Mucosa of descending colon (tissue), 3 donors: ENCODE measurements around the gene SND1. TPM values are rescaled to one million over a fixed set of nuclear protein-coding genes. Genes with fewer than 3 reads are reported as not detected.

ENCODE experiments used
- ATAC-seq: fragments of 200-7000 bp; cut with Tn5 transposase; one replicate; pipeline ENCODE4 v1.9.1; 2020; ENCODE audit warnings: mild to moderate bottlenecking, moderate library complexity
- DNase-seq, 3 donors: peaks; one replicate each; pipeline ENCODE4 v3.0.0-alpha.2; 2020
- H3K36me3 ChIP-seq: fragments of 200-600 bp; one replicate; pipeline ENCODE4 v1.8.0; 2021; ENCODE audit warnings: low read depth, mild to moderate bottlenecking
- H3K4me1 ChIP-seq: fragments of 200-600 bp; one replicate; pipeline ENCODE4 v1.8.0; 2021; ENCODE audit warnings: low read depth, mild to moderate bottlenecking
- H3K4me3 ChIP-seq: fragments of 200-600 bp; one replicate; pipeline ENCODE4 v1.8.0; 2021; ENCODE audit warnings: mild to moderate bottlenecking
- H3K9me3 ChIP-seq: fragments of 200-600 bp; one replicate; pipeline ENCODE4 v1.8.0; 2021; ENCODE audit warnings: mild to moderate bottlenecking
- CTCF ChIP-seq: fragments of 200-600 bp; IDR thresholded peaks from one replicate; pipeline ENCODE4 v1.8.0; 2022; ENCODE audit warnings: antibody characterized with exemption, mild to moderate bottlenecking
- intact Hi-C, 2 donors: fragments of 100-400 bp; cut with DNase I in 1 of 2; cut with micrococcal nuclease in 1 of 2; formaldehyde crosslinking; loops; one replicate each; pipeline versions ENCODE4 v1.11.0 to v1.11.1; 2022; cut with DNase I, micrococcal nuclease
- microRNA-seq: library from miRNA; unstranded; fragments of <30 nt; microRNA quantifications from one replicate; pipeline ENCODE4, GENCODE V29; 2019
- total RNA-seq, 3 donors: library from RNA; stranded (reverse); fragmentation: NEBNext Ultra II Directional in 2 of 3; extraction: Animal tissue kit (Norgen Biotek cat#: 25700) in 2 of 3; gene quantifications; one replicate each; pipeline versions ENCODE4 v1.2.1 to v1.2.4, GENCODE V29; 2021 to 2023
- donor health status: DM: no; HTN: no; CAD: no; lungs with moderate emphysema.
- donor health status: DM: no; HTN: no; CAD: no.
- donor health status: DM: no; HTN: yes; CAD: no.

SND1 gene
- total RNA-seq, 3 donors from 2014 or later, result 99.0 to 131 (median 106) TPM

- TF ChIP-seq CTCF, result no peak
- Histone ChIP-seq H3K36me3 (no peaks in the 10 kb centered on the region), H3K4me3 (no peak overlapping the region), H3K9me3 (no peaks in the 10 kb centered on the region), H3K4me1 (peaks cover 16% of the 10 kb centered on the region)
- no peak for DNase-seq
- ATAC-seq, result peak; percentile 20
- intact Hi-C loops, result loop anchor here in 1 of 2 donors (5.0 kb wide), 1 partner anchor 75 kb away; no protein-coding TSS in a partner anchor
These were observed 485.2 kb downstream of the SND1 start for GRCh38 chr7:128137181-128137580.

- intact Hi-C loops, result loop anchor here in 1 of 2 donors (5.0 kb wide), 1 partner anchor 73 kb away; no protein-coding TSS in a partner anchor
These were observed 487.4 kb downstream of the SND1 start for GRCh38 chr7:128139406-128139805.

GRCh38 chr7:128141683-128142195 lies 489.7 kb downstream of the SND1 start:
- H3K9me3 ChIP-seq, result no peaks in the 10 kb centered on the region
- H3K4me3 ChIP-seq, result no peak overlapping the region
- intact Hi-C loops, result no loop called here
- no peaks in the 10 kb centered on the region for H3K4me1 ChIP-seq
- TF ChIP-seq CTCF, result no peak
- H3K36me3 ChIP-seq, result no peaks in the 10 kb centered on the region
- ATAC-seq (no peak), DNase-seq (no peak)

More at GRCh38 chr7:128139406-128139805, 487.4 kb downstream of the SND1 start:
- Histone ChIP-seq H3K4me1 (peaks cover 16% of the 10 kb centered on the region), H3K9me3 (no peaks in the 10 kb centered on the region), H3K36me3 (no peaks in the 10 kb centered on the region), H3K4me3 (no peak overlapping the region)
- no peak for ATAC-seq
- no peak for DNase-seq
- TF ChIP-seq CTCF, result no peak

Small RNA genes lying within 50 kb of the gene (microRNA-seq; reads per million reads assigned to microRNA genes)
- gene MIR593, result not detected

Other genes with a start within 250 kb of the SND1 start
- 10 to 100 TPM; 14.8 to 18.0 (median 17.8) TPM for gene GCC1, start 66.6 kb upstream of the SND1 start, total RNA-seq
- gene ARF5, start 63.8 kb upstream of the SND1 start, total RNA-seq, result 100 to 1,000 TPM in 2 of 3 donors, 10 to 100 TPM in 1; 94.3 to 160 (median 141) TPM
- gene FSCN3, start 58.5 kb upstream of the SND1 start, total RNA-seq, result 1 to 10 TPM in 1 of 3 donors, under 1 TPM in 2; 0.35 to 1.0 (median 0.52) TPM
- 1 to 10 TPM in 1 of 3 donors, under 1 TPM in 1, not detected in 1; 0.96 to 1.8 TPM for gene PAX4, start 34.1 kb upstream of the SND1 start, total RNA-seq